HG03135 (cell line): ENCODE measurements around the gene ACTC1.

Source experiments
- ATAC-seq: cut with Tn5 transposase; IDR thresholded peaks from one replicate; pipeline ENCODE4 v1.9.1; 2021; ENCODE audit warnings: mild to moderate bottlenecking, moderate library complexity; ENCODE audit not compliant: unreplicated experiment

The ACTC1 gene

GRCh38 chr15:34759992-34760391, 35.4 kb downstream of the ACTC1 start:
- no peak for ATAC-seq

GRCh38 chr15:34759347-34759746, 36.0 kb downstream of the ACTC1 start:
- no peak for ATAC-seq

DNA sequence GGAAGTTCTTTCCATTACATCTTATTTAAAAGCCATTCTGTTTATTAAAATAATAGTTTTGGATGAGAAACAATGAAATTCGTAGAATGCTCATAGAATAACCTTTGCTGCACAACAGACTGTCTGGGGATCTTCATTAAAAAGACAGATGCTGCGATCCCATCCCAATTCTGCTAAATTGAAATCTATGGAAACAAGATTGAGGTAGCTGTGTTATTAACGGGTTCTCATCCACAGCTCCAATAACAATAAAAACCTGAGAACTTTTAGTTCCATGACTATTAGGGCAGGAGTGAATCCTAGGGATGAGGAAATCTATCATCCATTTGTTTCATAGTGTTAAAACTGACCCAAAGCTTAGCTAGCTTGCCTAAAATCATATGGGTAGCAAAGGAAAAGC, 38.1 kb downstream of the ACTC1 start:
- ATAC-seq: no peak

DNA sequence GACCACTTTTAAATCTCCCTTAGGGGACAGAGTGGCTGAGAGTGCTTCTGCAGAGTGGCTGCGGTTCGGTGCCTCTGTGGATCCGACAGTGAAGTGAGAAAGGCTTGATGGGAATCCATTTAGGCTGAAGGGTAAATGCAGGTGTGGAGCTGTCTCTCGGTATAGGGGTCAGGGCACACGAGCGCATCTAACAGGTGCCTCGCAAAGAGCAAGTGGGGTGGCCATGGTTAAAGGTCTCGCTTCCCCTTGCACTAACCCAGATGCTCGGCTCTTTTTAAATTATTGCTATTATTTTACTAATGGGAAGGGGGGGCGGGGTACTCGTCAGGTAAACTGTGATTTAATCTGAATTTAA, 40.0 kb downstream of the ACTC1 start:
- no peak for ATAC-seq

DNA sequence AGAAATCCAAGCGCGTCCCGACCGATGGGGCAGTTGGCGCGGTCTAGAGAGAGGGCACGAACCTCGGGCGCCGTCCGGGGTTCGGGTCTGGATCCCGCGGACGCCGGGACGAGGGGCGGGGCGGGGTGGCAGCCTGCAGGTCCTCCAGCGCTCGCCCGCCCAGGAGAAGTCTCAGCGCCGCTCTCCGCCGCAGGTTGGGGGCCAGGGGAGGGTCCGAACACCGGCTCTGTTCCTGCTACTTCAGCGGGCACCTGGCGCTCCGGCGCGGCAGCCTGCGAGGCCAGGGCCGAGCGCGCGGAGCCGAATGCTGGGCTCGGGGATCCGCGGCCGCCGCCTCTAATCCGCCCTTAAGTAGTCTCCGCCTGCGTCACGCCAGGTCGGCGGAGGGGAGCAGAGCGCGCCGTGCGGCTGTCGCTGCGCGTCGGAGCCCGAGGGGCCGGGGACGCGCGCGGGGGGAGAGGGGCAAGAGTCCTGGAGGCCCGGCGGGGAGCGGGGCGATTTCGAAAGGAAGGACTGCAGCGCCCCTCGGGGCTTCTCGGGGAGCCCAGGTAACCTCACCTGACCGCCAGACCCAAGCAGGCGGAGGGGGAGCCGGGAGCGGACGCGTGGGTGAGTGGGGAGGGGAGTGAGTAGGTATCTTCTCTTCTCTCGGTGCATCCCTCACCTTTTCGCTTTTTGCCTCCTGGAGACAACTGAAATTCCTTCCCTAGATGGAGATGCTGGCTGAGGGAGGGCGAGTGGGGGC, 40.5 kb downstream of the ACTC1 start, which contains the start of gene GJD2:
TSS of gene GJD2 (minus strand) at position 325 of the 745 bp plus-strand sequence. CDS start 510 bp downstream, outside the sequence.
- no peak for ATAC-seq

DNA sequence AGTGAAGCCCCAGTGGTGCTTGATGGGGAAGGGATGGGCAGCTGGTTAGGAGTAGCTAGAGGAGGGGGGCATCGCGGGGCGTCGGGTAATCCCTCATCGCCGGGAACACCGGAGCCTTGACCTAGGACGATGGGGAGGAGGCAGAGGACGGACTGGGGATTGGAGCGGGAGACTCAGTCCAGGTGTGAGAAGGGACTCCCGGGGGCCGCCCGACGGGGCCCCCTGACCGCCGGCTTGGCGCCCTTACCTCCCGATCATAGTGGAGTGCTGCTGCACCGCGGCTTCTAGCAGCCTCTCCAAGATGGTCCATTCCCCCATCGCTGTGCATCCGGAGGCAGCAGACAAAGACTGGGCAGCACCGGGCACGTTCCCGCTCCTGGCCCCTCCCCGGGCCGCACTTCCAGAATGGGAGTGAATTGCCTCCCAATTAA, 41.2 kb downstream of the ACTC1 start:
- ATAC-seq: no peak

DNA sequence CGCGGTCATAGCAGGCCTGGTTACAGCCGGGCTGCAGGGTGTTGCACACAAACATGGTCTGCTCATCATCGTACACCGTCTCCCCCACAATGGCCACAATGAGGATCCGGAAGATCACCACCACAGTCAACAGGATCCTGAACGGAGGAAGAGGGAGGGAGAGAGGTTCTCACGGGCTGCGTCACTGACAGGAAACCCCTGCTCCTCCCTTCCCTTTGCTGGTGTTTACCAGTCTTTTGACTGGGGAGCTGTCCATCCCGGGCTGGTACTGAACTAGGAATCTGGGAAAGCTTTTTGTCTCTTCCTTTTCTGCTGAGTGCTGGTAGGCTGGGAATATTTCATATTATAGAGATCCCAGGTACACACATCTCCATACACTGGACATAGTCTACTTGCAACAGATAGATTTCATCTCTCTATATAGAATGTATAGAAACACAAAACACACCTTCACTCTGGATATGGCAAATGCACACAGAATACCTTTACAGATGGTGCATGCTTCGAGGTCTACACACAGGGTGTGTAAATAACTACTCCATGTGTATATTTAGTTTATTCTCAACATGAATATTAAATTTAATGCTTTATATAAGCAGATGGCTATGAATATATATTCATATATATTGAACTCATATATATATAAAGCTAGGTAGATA, 42.0 kb downstream of the ACTC1 start:
- ATAC-seq: no peak

DNA sequence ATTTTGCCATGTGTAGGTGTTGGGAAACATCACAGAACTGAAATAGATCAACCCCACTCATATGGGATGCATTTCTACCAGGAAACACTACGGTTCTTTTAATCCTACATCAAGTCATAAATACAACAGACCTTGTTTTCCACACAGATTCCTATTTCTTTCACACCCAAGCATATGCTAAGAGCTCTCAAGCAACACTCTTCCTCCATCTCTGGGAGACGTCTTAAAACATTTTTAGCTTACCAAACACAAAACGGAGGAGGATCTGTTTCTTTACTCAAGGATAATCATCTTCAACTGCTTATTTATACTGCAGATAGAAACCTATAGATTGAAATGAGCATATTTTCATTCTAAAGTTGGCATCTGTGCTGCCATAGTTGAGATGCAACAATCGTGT, 45.7 kb downstream of the ACTC1 start:
- no peak for ATAC-seq
